A549 (cell line): ENCODE results near the gene TMEM97. TPM values are rescaled to one million over a fixed set of nuclear protein-coding genes. Genes with fewer than 3 reads are reported as not detected.

Source experiments
- ATAC-seq, 2 experiments: fragments of 200-7000 bp in 1 of 2; fragments of >200 bp in 1 of 2; cut with Nextera tagmentation in 1 of 2; cut with Tn5 transposase in 1 of 2; 3 replicates each; pipeline versions ENCODE4 v1.8.0 to v1.9.1; 2018 to 2020; ENCODE audit warnings: mild to moderate bottlenecking in 1 of 2, moderate library complexity in 1 of 2
- CTCF ChIA-PET: fragments of 300-600 bp; sonication (Branson Sonifier 250); formaldehyde crosslinking; extraction: SDS; loops from one replicate; lab custom pipeline; 2021; ENCODE audit warnings: antibody characterized with exemption, inconsistent platforms; lab: Yijun Ruan, JAX
- POLR2A ChIA-PET: fragments of 350-600 bp; formaldehyde crosslinking; extraction: SDS; loops from one replicate; lab custom pipeline; 2021; ENCODE audit warnings: antibody characterized with exemption, inconsistent platforms; lab: Yijun Ruan, JAX
- DNase-seq, 2 experiments: peaks; one replicate each; pipeline versions ENCODE4 v3.0.0 to v3.0.0-alpha.2; 2011 to 2016; ENCODE audit warnings: low read depth in 1 of 2, low spot score in 1 of 2
- FAIRE-seq: peaks from 2 replicates; lab custom pipeline; 2011; peaks lifted over from hg19 to GRCh38; lab: Jason Lieb, UNC
- H3K27ac ChIP-seq, 2 experiments: fragments of >200 bp; sonication (Bioruptor Twin); formaldehyde crosslinking; 3 replicates each; pipeline ENCODE4 v1.5.1; 2016 to 2017
- H3K4me1 ChIP-seq: fragments of >200 bp; sonication (Bioruptor Twin); formaldehyde crosslinking; 3 replicates; pipeline ENCODE4 v1.6.1; 2016
- H3K4me2 ChIP-seq: fragments of >200 bp; sonication (Bioruptor Twin); formaldehyde crosslinking; 3 replicates; pipeline ENCODE4 v1.6.1; 2016
- H3K4me3 ChIP-seq: fragments of >200 bp; sonication (Bioruptor Twin); formaldehyde crosslinking; 3 replicates; pipeline ENCODE4 v1.5.1; 2016
- H3K9me3 ChIP-seq: fragments of >200 bp; sonication (Bioruptor Twin); formaldehyde crosslinking; 3 replicates; pipeline ENCODE4 v1.6.1; 2016
- CHD2 ChIP-seq: fragments of 150-350 bp; IDR thresholded peaks from 2 replicates; pipeline ENCODE4 v1.6.1; 2014; ENCODE audit warnings: low read length; ENCODE audit not compliant: partially characterized antibody
- CHD4 ChIP-seq: fragments of 200-600 bp; sonication (generic); IDR thresholded peaks from 2 replicates; pipeline ENCODE4 v1.6.1; 2016; ENCODE audit warnings: antibody characterized with exemption, mild to moderate bottlenecking, borderline replicate concordance
- EHMT2 ChIP-seq: fragments of 200-600 bp; sonication (generic); IDR thresholded peaks from 2 replicates; pipeline ENCODE4 v1.6.1; 2016; ENCODE audit warnings: antibody characterized with exemption, low read depth, mild to moderate bottlenecking, moderate library complexity
- ESRRA ChIP-seq: fragments of 150-350 bp; IDR thresholded peaks from 2 replicates; pipeline ENCODE4 v1.6.1; 2014; ENCODE audit warnings: mild to moderate bottlenecking, low read length, borderline replicate concordance
- FOSB ChIP-seq: fragments of 250-450 bp; sonication (Bioruptor Pico); IDR thresholded peaks from 2 replicates; pipeline ENCODE4 v1.5.0; 2020; ENCODE audit warnings: mild to moderate bottlenecking, moderate library complexity
- FOXS1 ChIP-seq: fragments of 250-450 bp; sonication (Bioruptor Pico); IDR thresholded peaks from 2 replicates; pipeline ENCODE4 v1.5.0; 2020; ENCODE audit warnings: mild to moderate bottlenecking, moderate library complexity
- HOXB5 ChIP-seq: fragments of 250-450 bp; sonication (Bioruptor Pico); IDR thresholded peaks from 2 replicates; pipeline ENCODE4 v1.5.0; 2020; ENCODE audit warnings: mild to moderate bottlenecking, moderate library complexity
- JUNB ChIP-seq: fragments of >200 bp; sonication (Bioruptor Twin); formaldehyde crosslinking; IDR thresholded peaks from 2 replicates; pipeline ENCODE4 v1.6.1; 2016
- MAFK ChIP-seq: fragments of 450-650 bp; IDR thresholded peaks from 2 replicates; pipeline ENCODE4 v1.6.1; 2014; ENCODE audit not compliant: partially characterized antibody
- MYC ChIP-seq: IDR thresholded peaks from 2 replicates; pipeline ENCODE4 v1.6.1; 2012; ENCODE audit warnings: mild to moderate bottlenecking, inconsistent platforms, low read length, improper control_type of control experiment, borderline replicate concordance
- NR3C1 ChIP-seq: fragments of >200 bp; sonication (Bioruptor Twin); formaldehyde crosslinking; IDR thresholded peaks from 3 replicates; pipeline ENCODE4 v1.6.1; 2017
- SMC3 ChIP-seq: fragments of >200 bp; sonication (Bioruptor Twin); formaldehyde crosslinking; IDR thresholded peaks from 3 replicates; pipeline ENCODE4 v1.6.1; 2018; ENCODE audit warnings: inconsistent platforms
- SREBF2 ChIP-seq: fragments of 450-650 bp; IDR thresholded peaks from 2 replicates; pipeline ENCODE4 v1.6.1; 2014; ENCODE audit warnings: mild to moderate bottlenecking, moderate library complexity
- WGBS: methylation state at CpG from one replicate; pipeline ENCODE4 v1.1.6; 2017; ENCODE audit errors: missing lambda C conversion rate; 5-methylcytosine and 5-hydroxymethylcytosine counted together
- polyA plus RNA-seq, 4 experiments: library from polyadenylated mRNA; depleted of rRNA in 3 of 4; stranded (reverse); fragments of >200 nt; fragmentation: RNase III in 1 of 4; extraction: RNeasy Plus Mini Kit Qiagen cat#74134 plus additional on column Dnase treatment in 1 of 4; gene quantifications; 2 replicates in 3 of 4; 3 replicates in 1 of 4; pipeline ENCODE4 v1.2.3, GENCODE V29; 2011 to 2017
- TF ChIP-seq, protein P1 (sequence below): fragments of 250-450 bp; sonication (Bioruptor Pico); IDR thresholded peaks from 2 replicates; pipeline ENCODE4 v1.5.0; 2020; ENCODE audit warnings: low read depth, mild to moderate bottlenecking, moderate library complexity
- TF ChIP-seq, protein P2 (sequence below): fragments of 200-600 bp; sonication (generic); IDR thresholded peaks from 2 replicates; pipeline ENCODE4 v1.6.1; 2016; ENCODE audit warnings: antibody characterized with exemption, mild to moderate bottlenecking, moderate library complexity
- TF ChIP-seq, protein P3 (sequence below): fragments of >200 bp; sonication (Bioruptor Twin); formaldehyde crosslinking; IDR thresholded peaks from 3 replicates; pipeline ENCODE4 v1.6.1; 2016
- TF ChIP-seq, protein P4 (sequence below): IDR thresholded peaks from 2 replicates; pipeline ENCODE4 v1.6.1; 2012

The TMEM97 gene
- polyA plus RNA-seq, 2 of the 4 experiments (the other 2 are of a cell fraction): 75.6 to 90.9 TPM

DNA sequence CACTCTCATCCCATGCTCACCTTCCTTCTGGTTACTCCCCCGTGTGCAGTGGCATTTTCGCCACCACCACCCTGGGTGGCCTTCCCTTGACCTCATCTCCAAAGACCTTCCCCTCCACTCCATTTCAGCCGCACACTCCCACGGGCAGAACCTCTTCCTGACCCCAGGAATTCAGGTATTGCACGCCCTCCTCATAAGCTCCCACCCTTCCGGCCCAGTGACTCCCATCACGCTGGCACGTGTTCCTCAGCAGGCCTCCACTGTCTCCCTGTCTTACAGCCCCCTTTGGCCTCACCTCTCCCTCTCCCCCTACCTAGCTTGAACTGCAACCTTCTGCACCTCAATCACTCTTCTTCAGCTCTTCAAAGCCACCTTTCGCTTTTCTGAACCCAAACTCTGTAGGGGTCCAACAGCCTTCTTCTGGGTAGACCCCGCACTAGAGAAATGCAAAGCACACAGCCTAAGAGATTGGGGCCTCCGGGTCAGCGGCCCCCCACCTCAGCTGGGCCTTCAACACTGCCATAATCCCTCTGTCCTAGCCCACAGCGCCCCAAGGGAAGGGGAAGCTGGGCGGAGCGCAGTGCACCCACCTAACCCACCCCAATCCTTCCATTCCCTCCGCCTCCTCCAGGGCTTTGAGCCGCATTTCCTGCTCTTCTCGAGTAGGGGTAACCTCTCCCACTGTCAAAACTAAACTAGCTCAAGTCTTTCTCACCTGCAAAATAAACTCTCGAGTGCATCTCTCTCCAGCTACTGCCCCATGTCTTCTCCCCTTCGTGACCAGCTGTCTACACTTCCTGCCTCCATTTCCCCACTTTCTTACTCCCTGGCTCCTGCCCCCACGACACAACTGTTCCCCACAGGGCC, 1.7 kb upstream of the TMEM97 start:
- Histone ChIP-seq H3K4me2 (peak overlapping the region; percentile 89; the same call in 1 of the 3 replicates), H3K9me3 (no peaks in the 10 kb centered on the region), H3K4me3 (no peak overlapping the region), H3K27ac (no peak overlapping the region), H3K4me1 (peaks cover 40% of the 10 kb centered on the region)
- TF ChIP-seq MYC (no peak), ESRRA (no peak), SREBF2 (no peak), EHMT2 (no peak), FOXS1 (no peak), FOSB (CRISPR knock-in tag) (no peak), CHD4 (no peak), MAFK (no peak), HOXB5 (no peak), CHD2 (no peak), NR3C1 (no peak), JUNB (no peak)
- TF ChIP-seq, protein P1, sequence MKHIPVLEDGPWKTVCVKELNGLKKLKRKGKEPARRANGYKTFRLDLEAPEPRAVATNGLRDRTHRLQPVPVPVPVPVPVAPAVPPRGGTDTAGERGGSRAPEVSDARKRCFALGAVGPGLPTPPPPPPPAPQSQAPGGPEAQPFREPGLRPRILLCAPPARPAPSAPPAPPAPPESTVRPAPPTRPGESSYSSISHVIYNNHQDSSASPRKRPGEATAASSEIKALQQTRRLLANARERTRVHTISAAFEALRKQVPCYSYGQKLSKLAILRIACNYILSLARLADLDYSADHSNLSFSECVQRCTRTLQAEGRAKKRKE: no peak
- TF ChIP-seq, protein P2, sequence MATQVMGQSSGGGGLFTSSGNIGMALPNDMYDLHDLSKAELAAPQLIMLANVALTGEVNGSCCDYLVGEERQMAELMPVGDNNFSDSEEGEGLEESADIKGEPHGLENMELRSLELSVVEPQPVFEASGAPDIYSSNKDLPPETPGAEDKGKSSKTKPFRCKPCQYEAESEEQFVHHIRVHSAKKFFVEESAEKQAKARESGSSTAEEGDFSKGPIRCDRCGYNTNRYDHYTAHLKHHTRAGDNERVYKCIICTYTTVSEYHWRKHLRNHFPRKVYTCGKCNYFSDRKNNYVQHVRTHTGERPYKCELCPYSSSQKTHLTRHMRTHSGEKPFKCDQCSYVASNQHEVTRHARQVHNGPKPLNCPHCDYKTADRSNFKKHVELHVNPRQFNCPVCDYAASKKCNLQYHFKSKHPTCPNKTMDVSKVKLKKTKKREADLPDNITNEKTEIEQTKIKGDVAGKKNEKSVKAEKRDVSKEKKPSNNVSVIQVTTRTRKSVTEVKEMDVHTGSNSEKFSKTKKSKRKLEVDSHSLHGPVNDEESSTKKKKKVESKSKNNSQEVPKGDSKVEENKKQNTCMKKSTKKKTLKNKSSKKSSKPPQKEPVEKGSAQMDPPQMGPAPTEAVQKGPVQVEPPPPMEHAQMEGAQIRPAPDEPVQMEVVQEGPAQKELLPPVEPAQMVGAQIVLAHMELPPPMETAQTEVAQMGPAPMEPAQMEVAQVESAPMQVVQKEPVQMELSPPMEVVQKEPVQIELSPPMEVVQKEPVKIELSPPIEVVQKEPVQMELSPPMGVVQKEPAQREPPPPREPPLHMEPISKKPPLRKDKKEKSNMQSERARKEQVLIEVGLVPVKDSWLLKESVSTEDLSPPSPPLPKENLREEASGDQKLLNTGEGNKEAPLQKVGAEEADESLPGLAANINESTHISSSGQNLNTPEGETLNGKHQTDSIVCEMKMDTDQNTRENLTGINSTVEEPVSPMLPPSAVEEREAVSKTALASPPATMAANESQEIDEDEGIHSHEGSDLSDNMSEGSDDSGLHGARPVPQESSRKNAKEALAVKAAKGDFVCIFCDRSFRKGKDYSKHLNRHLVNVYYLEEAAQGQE: no peak
- TF ChIP-seq, protein P3, sequence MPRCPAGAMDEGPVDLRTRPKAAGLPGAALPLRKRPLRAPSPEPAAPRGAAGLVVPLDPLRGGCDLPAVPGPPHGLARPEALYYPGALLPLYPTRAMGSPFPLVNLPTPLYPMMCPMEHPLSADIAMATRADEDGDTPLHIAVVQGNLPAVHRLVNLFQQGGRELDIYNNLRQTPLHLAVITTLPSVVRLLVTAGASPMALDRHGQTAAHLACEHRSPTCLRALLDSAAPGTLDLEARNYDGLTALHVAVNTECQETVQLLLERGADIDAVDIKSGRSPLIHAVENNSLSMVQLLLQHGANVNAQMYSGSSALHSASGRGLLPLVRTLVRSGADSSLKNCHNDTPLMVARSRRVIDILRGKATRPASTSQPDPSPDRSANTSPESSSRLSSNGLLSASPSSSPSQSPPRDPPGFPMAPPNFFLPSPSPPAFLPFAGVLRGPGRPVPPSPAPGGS: no peak
- ATAC-seq (no peak), DNase-seq (no peak), FAIRE-seq (no peak)
- 93% methylated on average over 21 of the region's 21 CpGs for WGBS
- ChIA-PET CTCF (interaction anchor here (0.9 to 2.8 kb wide), 5 partner anchors 11 to 86 kb away, joined by 4 to 10 read pairs (median 6); no protein-coding TSS in a partner anchor), POLR2A (no interaction called here)

DNA sequence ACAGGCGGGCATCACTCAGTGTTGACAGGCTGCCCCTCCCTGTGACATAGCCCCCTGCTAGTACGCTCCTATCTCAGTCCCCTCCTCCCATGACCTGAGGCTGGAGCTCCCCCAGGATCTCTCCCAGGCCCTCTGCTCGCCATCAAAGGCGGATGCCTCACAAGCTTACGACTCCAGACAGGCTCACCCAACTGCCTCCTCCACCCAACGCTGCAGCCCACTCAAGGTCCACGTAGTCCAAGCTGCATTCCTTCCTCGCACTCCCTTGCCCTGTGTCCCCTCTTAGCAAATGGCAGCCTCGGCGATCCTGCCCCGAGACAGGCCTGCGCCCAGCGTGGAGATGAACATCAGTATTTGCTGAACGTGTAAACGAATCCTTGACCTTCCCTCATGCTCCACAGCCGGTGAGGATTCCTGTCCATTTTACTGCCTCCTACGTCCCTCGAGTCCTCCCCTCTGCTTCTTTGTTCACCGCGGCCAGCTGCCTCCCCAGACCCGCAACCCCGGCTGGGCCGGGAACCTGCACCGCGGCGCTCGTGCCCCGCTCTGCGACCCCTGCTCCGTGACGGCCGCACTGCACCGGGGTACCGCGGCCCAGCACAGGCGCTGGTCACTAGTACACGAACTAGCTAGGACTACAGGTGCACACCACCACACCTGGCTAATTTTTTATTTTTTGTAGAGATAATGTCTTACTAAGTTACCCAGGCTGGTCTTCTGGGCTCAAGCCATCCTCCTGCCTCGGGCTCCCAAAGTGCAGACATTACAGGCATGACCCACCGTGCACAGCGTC, 838 bp upstream of the TMEM97 start:
- WGBS: 61% methylated on average over 40 of the region's 40 CpGs
- DNase-seq: no peak
- ChIA-PET POLR2A (interaction anchor here (1.0 to 2.2 kb wide), 3 partner anchors 17 to 67 kb away, joined by 5 to 14 read pairs (median 6); partner anchors contain the start of genes IFT20, POLDIP2 and TNFAIP1), CTCF (interaction anchor here (0.7 to 5.0 kb wide), 9 partner anchors 9 to 87 kb away, joined by 3 to 39 read pairs (median 6); partner anchors contain the start of genes IFT20 and TNFAIP1)
- TF ChIP-seq SMC3: no peak
- TF ChIP-seq, protein P4, sequence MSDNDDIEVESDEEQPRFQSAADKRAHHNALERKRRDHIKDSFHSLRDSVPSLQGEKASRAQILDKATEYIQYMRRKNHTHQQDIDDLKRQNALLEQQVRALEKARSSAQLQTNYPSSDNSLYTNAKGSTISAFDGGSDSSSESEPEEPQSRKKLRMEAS: no peak
- Histone ChIP-seq H3K4me1 (peaks cover 39% of the 10 kb centered on the region), H3K4me3 (peak overlapping the region; percentile 73), H3K27ac (peak overlapping the region; percentile 63 to 79), H3K4me2 (peak overlapping the region; percentile 89), H3K9me3 (no peaks in the 10 kb centered on the region)
- no peak for FAIRE-seq
- peak in 1 of 2 experiments; percentile 2; a peak in 3 of 6 replicates for ATAC-seq
